Progenitor cell of endocrine pancreas (in vitro differentiated cells): ENCODE results near the gene TRMT11. TPM values are rescaled to one million over a fixed set of nuclear protein-coding genes. Genes with fewer than 3 reads are reported as not detected.

ENCODE experiments used
- DNase-seq: peaks from one replicate; pipeline ENCODE4 v3.0.0; 2021; ENCODE audit warnings: low spot score; ENCODE audit not compliant: unreplicated experiment
- H3K27ac Mint-ChIP-seq: 2 replicates; pipeline ENCODE4 v1.8.0; 2021; ENCODE audit warnings: mild to moderate bottlenecking, moderate library complexity, mixed read lengths
- H3K27me3 Mint-ChIP-seq: 2 replicates; pipeline ENCODE4 v1.8.0; 2021; ENCODE audit warnings: mixed read lengths
- H3K36me3 Mint-ChIP-seq: 2 replicates; pipeline ENCODE4 v1.8.0; 2022; ENCODE audit warnings: mixed read lengths; ENCODE audit not compliant: insufficient read depth
- H3K4me1 Mint-ChIP-seq: 2 replicates; pipeline ENCODE4 v1.8.0; 2021; ENCODE audit warnings: low read depth, mixed read lengths
- H3K4me3 Mint-ChIP-seq: 2 replicates; pipeline ENCODE4 v1.8.0; 2021; ENCODE audit warnings: low read depth, mild to moderate bottlenecking, moderate library complexity, mixed read lengths
- H3K9me3 Mint-ChIP-seq: 2 replicates; pipeline ENCODE4 v1.8.0; 2021; ENCODE audit warnings: low read depth, mixed read lengths
- total RNA-seq: library from RNA; stranded (reverse); gene quantifications from 2 replicates; pipeline ENCODE4 v1.2.1, GENCODE V29; 2021
- TF ChIP-seq, protein P1 (sequence below): fragments of 200-600 bp; sonication (generic); IDR thresholded peaks from one replicate; pipeline ENCODE4 v1.5.0; 2021; ENCODE audit warnings: antibody characterized with exemption, mild to moderate bottlenecking; ENCODE audit not compliant: unreplicated experiment

The TRMT11 gene
- total RNA-seq, 1 donor from 2014 or later = 25.1 TPM

DNA sequence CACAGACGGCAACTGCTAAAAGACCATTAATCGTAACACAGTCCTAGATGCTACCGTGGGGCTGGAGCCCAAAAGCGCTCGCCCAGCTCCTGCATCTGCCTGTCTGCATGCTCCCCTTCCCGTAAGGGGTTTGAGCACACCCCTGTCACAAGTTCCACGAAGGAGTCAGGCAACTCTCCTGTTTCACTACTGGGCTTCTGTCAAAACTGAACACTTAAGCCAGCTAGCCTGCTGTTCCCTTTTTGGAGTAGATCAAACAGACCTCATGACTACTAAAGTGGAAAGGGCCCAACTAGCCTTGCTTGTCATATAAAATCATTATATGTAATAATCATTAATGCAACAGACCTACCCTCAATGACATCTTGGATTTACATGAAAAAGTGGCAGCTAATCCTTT, 61.3 kb downstream of the TRMT11 start:
- Mint-ChIP-seq H3K36me3 (peaks cover 29% of the 10 kb centered on the region), H3K4me3 (no peak overlapping the region), H3K27me3 (no peaks in the 10 kb centered on the region), H3K9me3 (peaks cover 4% of the 10 kb centered on the region), H3K27ac (no peak overlapping the region), H3K4me1 (no peaks in the 10 kb centered on the region)
- TF ChIP-seq, protein P1, sequence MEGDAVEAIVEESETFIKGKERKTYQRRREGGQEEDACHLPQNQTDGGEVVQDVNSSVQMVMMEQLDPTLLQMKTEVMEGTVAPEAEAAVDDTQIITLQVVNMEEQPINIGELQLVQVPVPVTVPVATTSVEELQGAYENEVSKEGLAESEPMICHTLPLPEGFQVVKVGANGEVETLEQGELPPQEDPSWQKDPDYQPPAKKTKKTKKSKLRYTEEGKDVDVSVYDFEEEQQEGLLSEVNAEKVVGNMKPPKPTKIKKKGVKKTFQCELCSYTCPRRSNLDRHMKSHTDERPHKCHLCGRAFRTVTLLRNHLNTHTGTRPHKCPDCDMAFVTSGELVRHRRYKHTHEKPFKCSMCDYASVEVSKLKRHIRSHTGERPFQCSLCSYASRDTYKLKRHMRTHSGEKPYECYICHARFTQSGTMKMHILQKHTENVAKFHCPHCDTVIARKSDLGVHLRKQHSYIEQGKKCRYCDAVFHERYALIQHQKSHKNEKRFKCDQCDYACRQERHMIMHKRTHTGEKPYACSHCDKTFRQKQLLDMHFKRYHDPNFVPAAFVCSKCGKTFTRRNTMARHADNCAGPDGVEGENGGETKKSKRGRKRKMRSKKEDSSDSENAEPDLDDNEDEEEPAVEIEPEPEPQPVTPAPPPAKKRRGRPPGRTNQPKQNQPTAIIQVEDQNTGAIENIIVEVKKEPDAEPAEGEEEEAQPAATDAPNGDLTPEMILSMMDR = no peak
- DNase-seq = no peak

GRCh38 chr6:126048635-126049034, 62.3 kb downstream of the TRMT11 start:
- DNase-seq = no peak
- Mint-ChIP-seq H3K36me3 (peaks cover 33% of the 10 kb centered on the region), H3K4me1 (no peaks in the 10 kb centered on the region), H3K4me3 (no peak overlapping the region), H3K27ac (no peak overlapping the region), H3K27me3 (no peaks in the 10 kb centered on the region), H3K9me3 (peaks cover 3% of the 10 kb centered on the region)
- TF ChIP-seq, protein P1 = no peak

DNA sequence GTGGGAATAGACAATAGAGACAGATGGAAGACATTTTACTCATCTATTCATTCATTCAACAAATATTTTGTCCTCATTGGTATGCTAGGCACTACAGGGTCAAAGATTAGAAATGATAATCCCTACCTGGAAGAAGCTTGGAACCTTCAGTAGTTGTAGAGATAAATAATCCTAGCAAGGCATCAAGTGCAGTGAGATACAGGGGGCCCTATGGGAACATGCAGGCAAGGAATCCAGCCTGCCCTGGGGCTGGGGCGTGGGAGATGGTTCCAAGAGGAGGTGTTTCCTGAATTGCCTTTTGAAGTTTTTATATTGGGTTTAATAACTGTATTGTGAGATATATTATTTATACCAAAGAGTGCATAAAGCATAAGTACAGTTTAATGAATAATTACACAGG, 64.5 kb downstream of the TRMT11 start:
- peaks cover 2% of the 10 kb centered on the region for H3K4me1 Mint-ChIP-seq
- TF ChIP-seq, protein P1 = no peak
- no peak overlapping the region for H3K4me3 Mint-ChIP-seq
- no peaks in the 10 kb centered on the region for H3K9me3 Mint-ChIP-seq
- no peaks in the 10 kb centered on the region for H3K27me3 Mint-ChIP-seq
- DNase-seq = no peak
- H3K36me3 Mint-ChIP-seq = peaks cover 25% of the 10 kb centered on the region
- no peak overlapping the region for H3K27ac Mint-ChIP-seq

GRCh38 chr6:126051791-126052190, 65.5 kb downstream of the TRMT11 start:
- Mint-ChIP-seq H3K36me3 (peaks cover 25% of the 10 kb centered on the region), H3K9me3 (no peaks in the 10 kb centered on the region), H3K4me1 (peaks cover 5% of the 10 kb centered on the region), H3K4me3 (no peak overlapping the region), H3K27ac (no peak overlapping the region), H3K27me3 (no peaks in the 10 kb centered on the region)
- no peak for DNase-seq
- TF ChIP-seq, protein P1 = no peak

- no peak overlapping the region for H3K4me3 Mint-ChIP-seq
- H3K9me3 Mint-ChIP-seq = no peaks in the 10 kb centered on the region
- no peaks in the 10 kb centered on the region for H3K27me3 Mint-ChIP-seq
- no peak overlapping the region for H3K27ac Mint-ChIP-seq
- peaks cover 20% of the 10 kb centered on the region for H3K36me3 Mint-ChIP-seq
- peaks cover 11% of the 10 kb centered on the region for H3K4me1 Mint-ChIP-seq
- DNase-seq = no peak
- TF ChIP-seq, protein P1 = no peak
Observed at GRCh38 chr6:126052485-126052884, 66.1 kb downstream of the TRMT11 start.
